ENCODE measurements around the gene AGBL3.
"Not testable (repeated sequence)": the region's sequence is repeated elsewhere in the genome, so short reads cannot be mapped to it uniquely, and the experiment has no call there.

Gene AGBL3

GRCh38 chr7:135075716-135076115, 89.4 kb downstream of the AGBL3 start:
- DNase-seq (ENCODE audit: low read depth in 1 of 2, low spot score in 1 of 2), result no peak

GRCh38 chr7:135076882-135077281, 90.6 kb downstream of the AGBL3 start:
- DNase-seq (ENCODE audit: low read depth in 1 of 2, low spot score in 1 of 2), result no peak

- no peak for DNase-seq (ENCODE audit: low read depth in 1 of 2, low spot score in 1 of 2)
Observed at GRCh38 chr7:135077642-135078041, 91.3 kb downstream of the AGBL3 start.

GRCh38 chr7:135078051-135078450, 91.7 kb downstream of the AGBL3 start:
- no peak for DNase-seq (ENCODE audit: low read depth in 1 of 2, low spot score in 1 of 2)

GRCh38 chr7:135079068-135079467, 92.8 kb downstream of the AGBL3 start:
- no peak for DNase-seq (ENCODE audit: low read depth in 1 of 2, low spot score in 1 of 2)

GRCh38 chr7:135083005-135083404, 96.7 kb downstream of the AGBL3 start:
- no peak for DNase-seq (ENCODE audit: low read depth in 1 of 2, low spot score in 1 of 2)

GRCh38 chr7:135088566-135088965, 102.3 kb downstream of the AGBL3 start:
- no peak for DNase-seq (ENCODE audit: low read depth in 1 of 2, low spot score in 1 of 2)

- no peak for DNase-seq (ENCODE audit: low read depth in 1 of 2, low spot score in 1 of 2)
Observed at GRCh38 chr7:135091717-135092116, 105.4 kb downstream of the AGBL3 start.

- DNase-seq (ENCODE audit: low read depth in 1 of 2, low spot score in 1 of 2), result no peak
Observed at GRCh38 chr7:135094472-135095237, 108.3 kb downstream of the AGBL3 start.

- DNase-seq (ENCODE audit: low read depth in 1 of 2, low spot score in 1 of 2), result no peak
Observed at GRCh38 chr7:135095450-135095849, 109.1 kb downstream of the AGBL3 start.

- DNase-seq (ENCODE audit: low read depth in 1 of 2, low spot score in 1 of 2), result no peak
Observed at GRCh38 chr7:135098391-135098790, 112.1 kb downstream of the AGBL3 start.

GRCh38 chr7:135100856-135101255, 114.5 kb downstream of the AGBL3 start:
- no peak for DNase-seq (ENCODE audit: low read depth in 1 of 2, low spot score in 1 of 2)

GRCh38 chr7:135102372-135102771, 116.1 kb downstream of the AGBL3 start:
- DNase-seq (ENCODE audit: low read depth in 1 of 2, low spot score in 1 of 2), result no peak

GRCh38 chr7:135109562-135109961, 123.3 kb downstream of the AGBL3 start:
- DNase-seq (ENCODE audit: low read depth in 1 of 2, low spot score in 1 of 2), result no peak

- DNase-seq (ENCODE audit: low read depth in 1 of 2, low spot score in 1 of 2), result no peak
Observed at GRCh38 chr7:135109976-135110375, 123.7 kb downstream of the AGBL3 start.

- DNase-seq (ENCODE audit: low read depth in 1 of 2, low spot score in 1 of 2), result no peak
Observed at GRCh38 chr7:135111379-135111778, 125.1 kb downstream of the AGBL3 start.

GRCh38 chr7:135114622-135115021, 128.3 kb downstream of the AGBL3 start:
- no peak for DNase-seq (ENCODE audit: low read depth in 1 of 2, low spot score in 1 of 2)

GRCh38 chr7:135117096-135117495, 130.8 kb downstream of the AGBL3 start:
- DNase-seq (ENCODE audit: low read depth in 1 of 2, low spot score in 1 of 2), result no peak

- no peak for DNase-seq (ENCODE audit: low read depth in 1 of 2, low spot score in 1 of 2)
Observed at GRCh38 chr7:135121868-135122267, 135.6 kb downstream of the AGBL3 start.

GRCh38 chr7:135124631-135125030, 138.3 kb downstream of the AGBL3 start:
- not testable (repeated sequence) for DNase-seq (ENCODE audit: low read depth in 1 of 2, low spot score in 1 of 2)

- no peak for DNase-seq (ENCODE audit: low read depth in 1 of 2, low spot score in 1 of 2)
Observed at GRCh38 chr7:135128931-135129330, 142.6 kb downstream of the AGBL3 start.

- DNase-seq (ENCODE audit: low read depth in 1 of 2, low spot score in 1 of 2), result no peak
Observed at GRCh38 chr7:135129579-135129978, 143.3 kb downstream of the AGBL3 start.

Measured in activated CD4-positive, alpha-beta T cell treated with anti-CD3 and anti-CD28 coated beads, Interleukin-2, amount 50 U/mL, for 24 hours (primary cell).